Panc1 (cell line): Measurements from ENCODE around the gene NUP133.

Source experiments
- POLR2AphosphoS5 ChIP-seq: IDR thresholded peaks from 2 replicates; pipeline ENCODE4 v1.6.1; 2012; ENCODE audit warnings: mild to moderate bottlenecking, low read depth, low read length, moderate library complexity
- TCF7L2 ChIP-seq: IDR thresholded peaks from 2 replicates; pipeline ENCODE4 v1.6.1; 2011; ENCODE audit warnings: mild to moderate bottlenecking, low read depth, low read length, inconsistent platforms
- TF ChIP-seq, protein P1 (sequence below): fragments of 450-650 bp; IDR thresholded peaks from 2 replicates; pipeline ENCODE4 v1.5.1; 2017; ENCODE audit warnings: mild to moderate bottlenecking
- TF ChIP-seq, protein P2 (sequence below), 2 experiments: IDR thresholded peaks; 2 replicates each; pipeline ENCODE4 v1.6.1; 2011 to 2012; ENCODE audit warnings: low read depth in 2 of 2, control low read depth in 1 of 2, low read length in 1 of 2, mild to moderate bottlenecking in 1 of 2, moderate library complexity in 1 of 2; ENCODE audit not compliant: insufficient read depth in 1 of 2

DNA sequence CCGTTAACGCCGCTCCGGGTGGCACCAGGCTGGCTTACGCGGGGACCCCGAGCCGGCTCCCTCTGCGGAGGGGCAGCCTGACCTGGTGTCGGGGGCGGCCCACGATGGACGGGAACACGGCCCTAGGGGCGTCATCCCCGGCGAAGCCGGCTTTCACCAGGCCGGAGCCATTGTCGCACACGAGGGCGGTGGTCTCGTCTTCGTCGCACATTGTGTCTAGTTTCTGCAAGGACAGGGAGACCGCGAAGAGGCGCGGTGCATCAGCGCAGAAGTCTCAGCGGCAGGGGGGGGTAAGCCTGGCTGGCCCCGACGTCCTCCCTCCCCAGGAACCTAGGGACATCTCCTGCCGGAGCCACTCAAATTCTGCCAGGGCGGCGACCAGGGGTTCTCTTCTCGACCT, 75.2 kb downstream of the NUP133 start:
- TF ChIP-seq TCF7L2 = no peak
- TF ChIP-seq, protein P1, sequence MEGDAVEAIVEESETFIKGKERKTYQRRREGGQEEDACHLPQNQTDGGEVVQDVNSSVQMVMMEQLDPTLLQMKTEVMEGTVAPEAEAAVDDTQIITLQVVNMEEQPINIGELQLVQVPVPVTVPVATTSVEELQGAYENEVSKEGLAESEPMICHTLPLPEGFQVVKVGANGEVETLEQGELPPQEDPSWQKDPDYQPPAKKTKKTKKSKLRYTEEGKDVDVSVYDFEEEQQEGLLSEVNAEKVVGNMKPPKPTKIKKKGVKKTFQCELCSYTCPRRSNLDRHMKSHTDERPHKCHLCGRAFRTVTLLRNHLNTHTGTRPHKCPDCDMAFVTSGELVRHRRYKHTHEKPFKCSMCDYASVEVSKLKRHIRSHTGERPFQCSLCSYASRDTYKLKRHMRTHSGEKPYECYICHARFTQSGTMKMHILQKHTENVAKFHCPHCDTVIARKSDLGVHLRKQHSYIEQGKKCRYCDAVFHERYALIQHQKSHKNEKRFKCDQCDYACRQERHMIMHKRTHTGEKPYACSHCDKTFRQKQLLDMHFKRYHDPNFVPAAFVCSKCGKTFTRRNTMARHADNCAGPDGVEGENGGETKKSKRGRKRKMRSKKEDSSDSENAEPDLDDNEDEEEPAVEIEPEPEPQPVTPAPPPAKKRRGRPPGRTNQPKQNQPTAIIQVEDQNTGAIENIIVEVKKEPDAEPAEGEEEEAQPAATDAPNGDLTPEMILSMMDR = no peak
- TF ChIP-seq, protein P2, sequence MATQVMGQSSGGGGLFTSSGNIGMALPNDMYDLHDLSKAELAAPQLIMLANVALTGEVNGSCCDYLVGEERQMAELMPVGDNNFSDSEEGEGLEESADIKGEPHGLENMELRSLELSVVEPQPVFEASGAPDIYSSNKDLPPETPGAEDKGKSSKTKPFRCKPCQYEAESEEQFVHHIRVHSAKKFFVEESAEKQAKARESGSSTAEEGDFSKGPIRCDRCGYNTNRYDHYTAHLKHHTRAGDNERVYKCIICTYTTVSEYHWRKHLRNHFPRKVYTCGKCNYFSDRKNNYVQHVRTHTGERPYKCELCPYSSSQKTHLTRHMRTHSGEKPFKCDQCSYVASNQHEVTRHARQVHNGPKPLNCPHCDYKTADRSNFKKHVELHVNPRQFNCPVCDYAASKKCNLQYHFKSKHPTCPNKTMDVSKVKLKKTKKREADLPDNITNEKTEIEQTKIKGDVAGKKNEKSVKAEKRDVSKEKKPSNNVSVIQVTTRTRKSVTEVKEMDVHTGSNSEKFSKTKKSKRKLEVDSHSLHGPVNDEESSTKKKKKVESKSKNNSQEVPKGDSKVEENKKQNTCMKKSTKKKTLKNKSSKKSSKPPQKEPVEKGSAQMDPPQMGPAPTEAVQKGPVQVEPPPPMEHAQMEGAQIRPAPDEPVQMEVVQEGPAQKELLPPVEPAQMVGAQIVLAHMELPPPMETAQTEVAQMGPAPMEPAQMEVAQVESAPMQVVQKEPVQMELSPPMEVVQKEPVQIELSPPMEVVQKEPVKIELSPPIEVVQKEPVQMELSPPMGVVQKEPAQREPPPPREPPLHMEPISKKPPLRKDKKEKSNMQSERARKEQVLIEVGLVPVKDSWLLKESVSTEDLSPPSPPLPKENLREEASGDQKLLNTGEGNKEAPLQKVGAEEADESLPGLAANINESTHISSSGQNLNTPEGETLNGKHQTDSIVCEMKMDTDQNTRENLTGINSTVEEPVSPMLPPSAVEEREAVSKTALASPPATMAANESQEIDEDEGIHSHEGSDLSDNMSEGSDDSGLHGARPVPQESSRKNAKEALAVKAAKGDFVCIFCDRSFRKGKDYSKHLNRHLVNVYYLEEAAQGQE (IDR thresholded peaks at IDR 0.05; ENCODE audit: insufficient read depth in 1 of 2, low read depth in 2 of 2, low read length in 1 of 2) = no peak
- TF ChIP-seq POLR2AphosphoS5 = no peak
